Uterus (tissue), 4 donors: ENCODE results near the gene CCS. TPM values are rescaled to one million over a fixed set of nuclear protein-coding genes. Genes with fewer than 3 reads are reported as not detected.
A peak's percentile ranks its signal among the peaks of the same experiment; 100 is the strongest.
"Not testable (repeated sequence)": the region's sequence is repeated elsewhere in the genome, so short reads cannot be mapped to it uniquely, and the experiment has no call there.

Experiments
- DNase-seq, 2 donors: peaks; one replicate each; pipeline ENCODE4 v3.0.0-alpha.2; 2019 to 2020
- H3K27ac ChIP-seq, 2 donors: fragments of 200-600 bp; sonication (generic); 1 replicate in 1 of 2; 2 replicates in 1 of 2; pipeline ENCODE4 v1.5.1; 2016 to 2018
- H3K27me3 ChIP-seq, 2 donors: fragments of 200-600 bp; sonication (generic); one replicate each; pipeline ENCODE4 v1.5.1; 2018 to 2019; ENCODE audit warnings: control low read depth in 1 of 2
- H3K36me3 ChIP-seq, 2 donors: fragments of 200-600 bp; sonication (generic); one replicate each; pipeline ENCODE4 v1.5.1; 2019; ENCODE audit warnings: control low read depth in 1 of 2
- H3K4me1 ChIP-seq, 2 donors: fragments of 200-600 bp; sonication (generic); one replicate each; pipeline ENCODE4 v1.5.1; 2018 to 2019; ENCODE audit warnings: control low read depth in 1 of 2
- H3K4me3 ChIP-seq, 2 donors: fragments of 200-600 bp; sonication (generic); 1 replicate in 1 of 2; 2 replicates in 1 of 2; pipeline ENCODE4 v1.5.1; 2018 to 2019; ENCODE audit warnings: mild to moderate bottlenecking in 1 of 2
- H3K9me3 ChIP-seq, 2 donors: fragments of 200-600 bp; sonication (generic); one replicate each; pipeline ENCODE4 v1.5.1; 2019; ENCODE audit warnings: control low read depth in 1 of 2
- CTCF ChIP-seq, 4 experiments: fragments of 200-600 bp in 2 of 4; fragments of 450-650 bp in 2 of 4; sonication (generic) in 2 of 4; IDR thresholded peaks; one replicate each; pipeline ENCODE4 v1.5.1; 2016 to 2019; ENCODE audit warnings: antibody characterized with exemption in 4 of 4, mild to moderate bottlenecking in 2 of 4, moderate library complexity in 1 of 4
- POLR2A ChIP-seq, 2 donors: fragments of 450-650 bp; IDR thresholded peaks; one replicate each; pipeline ENCODE4 v1.6.1; 2016; ENCODE audit warnings: antibody characterized with exemption in 2 of 2, mild to moderate bottlenecking in 1 of 2, moderate library complexity in 1 of 2
- intact Hi-C: fragments of 100-400 bp; cut with DNase I; formaldehyde crosslinking; loops from one replicate; pipeline ENCODE4 v1.15.1; 2023; ENCODE audit warnings: low total_unique reads
- total RNA-seq, 4 donors: library from RNA; depleted of rRNA in 3 of 4; stranded (reverse); fragments of >200 nt in 3 of 4; gene quantifications; one replicate each; pipeline versions ENCODE4 v1.1.0 to v1.2.4, GENCODE V29; 2014 to 2023
- donor health status: DM: yes; HTN: yes; CAD: no.

The CCS gene
- total RNA-seq, 4 donors from 2014 or later = 13.5 to 52.0 (median 42.9) TPM

GRCh38 chr11:66600631-66601233 lies 7.7 kb downstream of the CCS start:
- no peaks in the 10 kb centered on the region for H3K4me1 ChIP-seq
- H3K9me3 ChIP-seq = no peaks in the 10 kb centered on the region
- H3K27ac ChIP-seq = no peak overlapping the region
- H3K4me3 ChIP-seq = no peak overlapping the region
- H3K36me3 ChIP-seq = no peaks in the 10 kb centered on the region
- no peak for TF ChIP-seq CTCF (IDR thresholded peaks at IDR 0.05)
- no peak for TF ChIP-seq POLR2A (IDR thresholded peaks at IDR 0.05)
- DNase-seq = no peak
- no peaks in the 10 kb centered on the region for H3K27me3 ChIP-seq
- intact Hi-C loops = no loop called here

- H3K27ac ChIP-seq = no peak overlapping the region
- no peak for TF ChIP-seq CTCF (IDR thresholded peaks at IDR 0.05)
- no peak for TF ChIP-seq POLR2A (IDR thresholded peaks at IDR 0.05)
- H3K36me3 ChIP-seq = no peaks in the 10 kb centered on the region
- no peaks in the 10 kb centered on the region for H3K9me3 ChIP-seq
- no peak for DNase-seq
- H3K4me1 ChIP-seq = peaks cover 0 to 4% of the 10 kb centered on the region in 2 donors
- no peak overlapping the region for H3K4me3 ChIP-seq
- no peaks in the 10 kb centered on the region for H3K27me3 ChIP-seq
- intact Hi-C loops = no loop called here
Observed at GRCh38 chr11:66603072-66603471, 10.1 kb downstream of the CCS start.

GRCh38 chr11:66604155-66604554 lies 11.2 kb downstream of the CCS start:
- Histone ChIP-seq H3K27ac (no peak overlapping the region), H3K27me3 (no peaks in the 10 kb centered on the region), H3K9me3 (no peaks in the 10 kb centered on the region), H3K4me3 (no peak overlapping the region), H3K4me1 (peaks cover 0 to 4% of the 10 kb centered on the region in 2 donors), H3K36me3 (no peaks in the 10 kb centered on the region)
- DNase-seq = no peak
- intact Hi-C loops = no loop called here
- no peak for TF ChIP-seq POLR2A (IDR thresholded peaks at IDR 0.05)
- TF ChIP-seq CTCF (IDR thresholded peaks at IDR 0.05) = no peak

GRCh38 chr11:66606608-66607007 lies 13.6 kb downstream of the CCS start:
- DNase-seq, H3K36me3 ChIP-seq, H3K4me3 ChIP-seq, H3K9me3 ChIP-seq, intact Hi-C loops, H3K27me3 ChIP-seq, H3K4me1 ChIP-seq: not testable (repeated sequence)
- H3K27ac ChIP-seq = peak overlapping the region; percentile 23 to 73

GRCh38 chr11:66607126-66607834 lies 14.3 kb downstream of the CCS start:
- H3K27me3 ChIP-seq = no peaks in the 10 kb centered on the region
- TF ChIP-seq POLR2A (IDR thresholded peaks at IDR 0.05) (no peak), CTCF (IDR thresholded peaks at IDR 0.05) (no peak)
- peak overlapping the region; percentile 23 to 73 for H3K27ac ChIP-seq
- intact Hi-C loops = no loop called here
- H3K9me3 ChIP-seq = no peaks in the 10 kb centered on the region
- H3K4me3 ChIP-seq = no peak overlapping the region
- H3K4me1 ChIP-seq = peaks cover 0 to 4% of the 10 kb centered on the region in 2 donors
- no peaks in the 10 kb centered on the region for H3K36me3 ChIP-seq
- peak; percentile 67 to 74 for DNase-seq
